ENCODE results near the gene RFX1. TPM values are rescaled to one million over a fixed set of nuclear protein-coding genes. Genes with fewer than 3 reads are reported as not detected.
"Not testable (repeated sequence)": the region's sequence is repeated elsewhere in the genome, so short reads cannot be mapped to it uniquely, and the experiment has no call there.

RFX1 gene
- total and polyA plus RNA-seq, 2 experiments from 2014 or later, result 2.2 to 2.4 TPM

DNA sequence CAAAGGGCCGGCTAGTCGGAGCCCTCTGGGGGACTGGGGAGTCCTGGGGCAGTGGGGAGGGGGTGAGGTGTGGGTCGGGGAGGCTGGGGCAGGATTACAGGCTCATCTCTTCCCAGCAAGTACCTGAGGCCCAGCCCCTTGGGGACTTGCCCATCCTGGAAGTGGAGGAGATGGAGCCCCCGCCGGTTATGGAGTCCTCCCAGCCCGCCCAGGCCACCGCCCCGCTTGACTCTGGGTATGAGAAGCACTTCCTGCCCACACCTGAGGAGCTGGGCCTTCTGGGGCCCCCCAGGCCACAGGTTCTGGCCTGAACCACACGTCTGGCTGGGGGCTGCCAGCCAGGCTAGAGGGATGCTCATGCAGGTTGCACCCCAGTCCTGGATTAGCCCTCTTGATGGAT lies 45.9 kb upstream of the RFX1 start:
- H3K36me3 ChIP-seq (replicated peaks; ENCODE audit: insufficient read depth, low read depth), result no peaks in the 10 kb centered on the region
- H3K9me3 ChIP-seq (ENCODE audit: low read depth), result no peaks in the 10 kb centered on the region
- DNase-seq (ENCODE audit: low spot score), result no peak
- no peaks in the 10 kb centered on the region for H3K4me1 ChIP-seq (ENCODE audit: insufficient read depth)
- no peak for TF ChIP-seq EZH2phosphoT487 (IDR thresholded peaks at IDR 0.05; ENCODE audit: low read depth, severe bottlenecking, unreplicated experiment)
- TF ChIP-seq EZH2 (IDR thresholded peaks at IDR 0.05; ENCODE audit: borderline replicate concordance), result no peak
- TF ChIP-seq, protein P1, sequence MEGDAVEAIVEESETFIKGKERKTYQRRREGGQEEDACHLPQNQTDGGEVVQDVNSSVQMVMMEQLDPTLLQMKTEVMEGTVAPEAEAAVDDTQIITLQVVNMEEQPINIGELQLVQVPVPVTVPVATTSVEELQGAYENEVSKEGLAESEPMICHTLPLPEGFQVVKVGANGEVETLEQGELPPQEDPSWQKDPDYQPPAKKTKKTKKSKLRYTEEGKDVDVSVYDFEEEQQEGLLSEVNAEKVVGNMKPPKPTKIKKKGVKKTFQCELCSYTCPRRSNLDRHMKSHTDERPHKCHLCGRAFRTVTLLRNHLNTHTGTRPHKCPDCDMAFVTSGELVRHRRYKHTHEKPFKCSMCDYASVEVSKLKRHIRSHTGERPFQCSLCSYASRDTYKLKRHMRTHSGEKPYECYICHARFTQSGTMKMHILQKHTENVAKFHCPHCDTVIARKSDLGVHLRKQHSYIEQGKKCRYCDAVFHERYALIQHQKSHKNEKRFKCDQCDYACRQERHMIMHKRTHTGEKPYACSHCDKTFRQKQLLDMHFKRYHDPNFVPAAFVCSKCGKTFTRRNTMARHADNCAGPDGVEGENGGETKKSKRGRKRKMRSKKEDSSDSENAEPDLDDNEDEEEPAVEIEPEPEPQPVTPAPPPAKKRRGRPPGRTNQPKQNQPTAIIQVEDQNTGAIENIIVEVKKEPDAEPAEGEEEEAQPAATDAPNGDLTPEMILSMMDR (IDR thresholded peaks at IDR 0.05; ENCODE audit: poor library complexity), result no peak
- WGBS (ENCODE audit: low lambda C conversion rate, missing lambda C conversion rate), result 83% methylated on average over 4 of the region's 9 CpGs
- no peaks in the 10 kb centered on the region for H4K20me1 ChIP-seq (ENCODE audit: insufficient read depth, poor library complexity, severe bottlenecking)
- no peak overlapping the region for H3K27ac ChIP-seq
- no peaks in the 10 kb centered on the region for H3K9me2 ChIP-seq (replicated peaks; ENCODE audit: insufficient read depth)
- H3K79me2 ChIP-seq, result no peaks in the 10 kb centered on the region
- H2AFZ ChIP-seq, result no peak overlapping the region
- no peaks in the 10 kb centered on the region for H3K27me3 ChIP-seq
- no peak overlapping the region for H3K4me2 ChIP-seq
- H3K4me3 ChIP-seq, result no peak overlapping the region

DNA sequence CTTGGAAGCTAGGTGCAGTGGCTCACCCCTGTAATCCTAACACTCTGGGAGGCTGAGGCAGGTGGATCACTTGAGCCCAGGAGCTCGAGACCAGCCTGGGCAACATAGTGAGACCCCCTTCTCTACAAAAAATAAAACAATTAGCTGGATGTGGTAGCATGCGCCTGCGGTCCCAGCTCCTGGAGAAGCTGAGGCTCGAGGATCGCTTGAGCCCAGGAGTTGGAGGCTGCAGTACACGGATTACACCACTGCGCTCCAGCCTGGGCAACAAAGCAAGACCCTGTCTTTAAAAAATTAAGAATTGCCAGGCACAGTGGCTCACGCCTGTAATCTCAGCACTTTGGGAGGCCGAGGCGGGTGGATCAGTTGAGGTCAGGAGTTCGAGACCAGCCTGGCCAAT lies 44.8 kb upstream of the RFX1 start:
- H3K27me3 ChIP-seq; H3K27ac ChIP-seq; H3K4me3 ChIP-seq; H4K20me1 ChIP-seq (ENCODE audit: insufficient read depth, poor library complexity, severe bottlenecking); H3K4me2 ChIP-seq; H3K36me3 ChIP-seq (replicated peaks; ENCODE audit: insufficient read depth, low read depth); H3K9me3 ChIP-seq (ENCODE audit: low read depth); DNase-seq (ENCODE audit: low spot score); H2AFZ ChIP-seq; H3K9me2 ChIP-seq (replicated peaks; ENCODE audit: insufficient read depth); H3K4me1 ChIP-seq (ENCODE audit: insufficient read depth); H3K79me2 ChIP-seq: not testable (repeated sequence)
- 95% methylated on average over 11 of the region's 11 CpGs for WGBS (ENCODE audit: low lambda C conversion rate, missing lambda C conversion rate)

DNA sequence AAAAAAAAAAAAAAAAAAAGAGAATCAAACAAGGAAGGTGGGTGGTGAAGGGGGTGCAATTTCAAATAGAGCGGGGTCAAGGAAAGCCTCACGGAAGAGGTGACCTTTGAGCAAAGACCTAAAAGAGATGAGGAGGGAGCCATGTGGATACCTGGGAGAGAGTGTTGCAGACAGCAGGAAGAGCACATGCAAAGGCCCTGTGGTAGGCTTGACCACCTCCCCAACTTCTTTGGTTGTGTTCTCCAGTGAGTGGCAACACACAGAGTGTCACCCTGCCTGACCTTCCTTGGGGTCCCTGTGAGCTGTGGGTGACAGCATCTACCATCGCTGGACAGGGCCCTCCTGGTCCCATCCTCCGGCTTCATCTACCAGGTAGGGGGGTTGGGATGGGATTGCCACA lies 44.4 kb upstream of the RFX1 start:
- Histone ChIP-seq H3K9me2 (replicated peaks; ENCODE audit: insufficient read depth) (no peaks in the 10 kb centered on the region), H3K4me3 (no peak overlapping the region), H3K36me3 (replicated peaks; ENCODE audit: insufficient read depth, low read depth) (no peaks in the 10 kb centered on the region), H4K20me1 (ENCODE audit: insufficient read depth, poor library complexity, severe bottlenecking) (no peaks in the 10 kb centered on the region), H3K79me2 (no peaks in the 10 kb centered on the region), H3K9me3 (ENCODE audit: low read depth) (no peaks in the 10 kb centered on the region), H2AFZ (no peak overlapping the region), H3K4me1 (ENCODE audit: insufficient read depth) (no peaks in the 10 kb centered on the region), H3K27ac (no peak overlapping the region), H3K4me2 (no peak overlapping the region), H3K27me3 (no peaks in the 10 kb centered on the region)
- WGBS (ENCODE audit: low lambda C conversion rate, missing lambda C conversion rate), result 93% methylated on average over 4 of the region's 4 CpGs
- no peak for DNase-seq (ENCODE audit: low spot score)
- TF ChIP-seq EZH2phosphoT487 (IDR thresholded peaks at IDR 0.05; ENCODE audit: low read depth, severe bottlenecking, unreplicated experiment) (no peak), EZH2 (IDR thresholded peaks at IDR 0.05; ENCODE audit: borderline replicate concordance) (no peak)
- TF ChIP-seq, protein P1 (IDR thresholded peaks at IDR 0.05; ENCODE audit: poor library complexity), result no peak

DNA sequence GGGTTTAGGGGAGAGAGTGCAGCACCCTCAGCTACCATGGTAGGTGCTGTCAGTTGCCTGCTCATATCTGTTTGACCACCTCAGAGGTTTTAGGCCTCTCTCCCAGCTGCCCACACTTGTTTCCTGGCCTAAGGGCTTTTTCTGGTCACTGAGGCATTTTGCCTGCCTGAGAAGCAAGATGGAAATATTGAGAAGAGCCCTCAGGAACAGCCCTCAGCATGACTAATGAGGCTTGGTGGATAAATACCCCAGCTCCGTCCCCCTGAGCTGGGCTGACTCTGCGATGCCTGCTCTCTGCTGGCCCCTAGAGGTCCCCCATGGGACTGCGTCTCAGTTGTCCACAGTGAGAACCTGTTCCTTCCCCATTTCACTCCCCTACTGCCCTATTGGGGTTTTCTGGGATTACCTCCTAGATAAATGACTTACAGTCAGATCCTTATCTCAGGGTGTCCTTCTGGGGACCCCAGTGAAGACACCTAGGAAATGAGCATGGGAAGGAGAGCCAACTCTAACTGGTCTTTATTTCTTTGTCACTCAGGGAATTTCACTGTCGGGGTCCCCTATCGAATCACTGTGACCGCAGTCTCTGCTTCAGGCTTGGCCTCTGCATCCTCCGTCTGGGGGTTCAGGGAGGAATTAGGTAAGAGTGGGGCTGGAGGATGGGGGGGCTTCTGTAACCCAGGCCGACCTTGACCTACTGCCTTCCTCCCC lies 42.5 kb upstream of the RFX1 start:
- WGBS (ENCODE audit: low lambda C conversion rate, missing lambda C conversion rate), result 76% methylated on average over 7 of the region's 8 CpGs
- peak; percentile 62 for DNase-seq (ENCODE audit: low spot score)
- H3K4me3 ChIP-seq, result no peak overlapping the region
- H3K79me2 ChIP-seq, result no peaks in the 10 kb centered on the region
- no peak overlapping the region for H2AFZ ChIP-seq
- H3K36me3 ChIP-seq (replicated peaks; ENCODE audit: insufficient read depth, low read depth), result no peaks in the 10 kb centered on the region
- no peak overlapping the region for H3K27ac ChIP-seq
- no peaks in the 10 kb centered on the region for H3K9me3 ChIP-seq (ENCODE audit: low read depth)
- H3K27me3 ChIP-seq, result no peaks in the 10 kb centered on the region
- H3K9me2 ChIP-seq (replicated peaks; ENCODE audit: insufficient read depth), result no peaks in the 10 kb centered on the region
- H4K20me1 ChIP-seq (ENCODE audit: insufficient read depth, poor library complexity, severe bottlenecking), result no peaks in the 10 kb centered on the region
- no peaks in the 10 kb centered on the region for H3K4me1 ChIP-seq (ENCODE audit: insufficient read depth)
- TF ChIP-seq EZH2phosphoT487 (IDR thresholded peaks at IDR 0.05; ENCODE audit: low read depth, severe bottlenecking, unreplicated experiment), result no peak
- TF ChIP-seq, protein P1 (IDR thresholded peaks at IDR 0.05; ENCODE audit: poor library complexity), result peak; percentile 62
- no peak overlapping the region for H3K4me2 ChIP-seq

DNA sequence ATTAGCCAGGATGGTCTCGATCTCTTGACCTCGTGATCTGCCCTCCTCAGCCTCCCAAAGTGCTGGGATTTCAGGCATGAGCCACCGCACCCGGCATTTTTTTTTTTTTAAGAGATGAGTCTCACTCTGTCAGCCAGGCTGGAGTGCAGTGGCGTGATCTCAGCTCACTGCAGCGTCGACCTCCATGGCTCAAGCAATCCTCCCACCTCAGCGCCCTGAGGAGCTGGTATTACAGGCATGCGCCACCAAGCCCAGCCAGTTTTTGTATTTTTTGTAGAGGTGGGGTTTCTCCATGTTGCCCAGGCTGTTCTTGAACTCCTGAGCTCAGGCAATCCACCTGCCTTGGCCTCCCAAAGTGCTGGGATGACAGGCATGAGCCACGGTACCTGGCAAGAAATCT lies 41.7 kb upstream of the RFX1 start:
- H3K9me2 ChIP-seq (replicated peaks; ENCODE audit: insufficient read depth); H3K36me3 ChIP-seq (replicated peaks; ENCODE audit: insufficient read depth, low read depth); H2AFZ ChIP-seq; DNase-seq (ENCODE audit: low spot score); H3K9me3 ChIP-seq (ENCODE audit: low read depth); H3K27ac ChIP-seq; H3K4me2 ChIP-seq; H4K20me1 ChIP-seq (ENCODE audit: insufficient read depth, poor library complexity, severe bottlenecking); H3K27me3 ChIP-seq; H3K4me3 ChIP-seq; H3K79me2 ChIP-seq; H3K4me1 ChIP-seq (ENCODE audit: insufficient read depth): not testable (repeated sequence)
- WGBS (ENCODE audit: low lambda C conversion rate, missing lambda C conversion rate), result 98% methylated on average over 8 of the region's 10 CpGs

All from hepatocyte (in vitro differentiated cells).